Measurements from ENCODE around the gene NAV2.
"Not testable (repeated sequence)": the region's sequence is repeated elsewhere in the genome, so short reads cannot be mapped to it uniquely, and the experiment has no call there.

NAV2 gene

GRCh38 chr11:19924311-19924710 is 211.7 kb downstream of the NAV2 start:
- DNase-seq (ENCODE audit: low read depth), result no peak

GRCh38 chr11:19924716-19925115 is 212.1 kb downstream of the NAV2 start:
- DNase-seq (ENCODE audit: low read depth), result no peak

GRCh38 chr11:19927403-19927802 is 214.8 kb downstream of the NAV2 start:
- DNase-seq (ENCODE audit: low read depth), result not testable (repeated sequence)

GRCh38 chr11:19929147-19929546 is 216.5 kb downstream of the NAV2 start:
- no peak for DNase-seq (ENCODE audit: low read depth)

GRCh38 chr11:19929655-19930054 is 217.0 kb downstream of the NAV2 start:
- DNase-seq (ENCODE audit: low read depth), result no peak

GRCh38 chr11:19931141-19931770 is 218.6 kb downstream of the NAV2 start:
- DNase-seq (ENCODE audit: low read depth), result no peak

- no peak for DNase-seq (ENCODE audit: low read depth)
Observed at GRCh38 chr11:19931771-19932369, 219.2 kb downstream of the NAV2 start.

- DNase-seq (ENCODE audit: low read depth), result no peak
Observed at GRCh38 chr11:19933132-19933735, 220.6 kb downstream of the NAV2 start.

GRCh38 chr11:19933801-19934488 is 221.3 kb downstream of the NAV2 start:
- DNase-seq (ENCODE audit: low read depth), result no peak

GRCh38 chr11:19934828-19935259 is 222.2 kb downstream of the NAV2 start:
- no peak for DNase-seq (ENCODE audit: low read depth)

GRCh38 chr11:19935507-19935906 is 222.9 kb downstream of the NAV2 start:
- no peak for DNase-seq (ENCODE audit: low read depth)

- DNase-seq (ENCODE audit: low read depth), result no peak
Observed at GRCh38 chr11:19936461-19936860, 223.8 kb downstream of the NAV2 start.

GRCh38 chr11:19938169-19938856 is 225.7 kb downstream of the NAV2 start:
- DNase-seq (ENCODE audit: low read depth), result no peak

- DNase-seq (ENCODE audit: low read depth), result no peak
Observed at GRCh38 chr11:19938866-19939265, 226.2 kb downstream of the NAV2 start.

- DNase-seq (ENCODE audit: low read depth), result no peak
Observed at GRCh38 chr11:19939415-19939929, 226.8 kb downstream of the NAV2 start.

- no peak for DNase-seq (ENCODE audit: low read depth)
Observed at GRCh38 chr11:19940831-19941230, 228.2 kb downstream of the NAV2 start.

GRCh38 chr11:19946681-19947080 is 234.0 kb downstream of the NAV2 start:
- no peak for DNase-seq (ENCODE audit: low read depth)

- no peak for DNase-seq (ENCODE audit: low read depth)
Observed at GRCh38 chr11:19947537-19948114, 235.0 kb downstream of the NAV2 start.

GRCh38 chr11:19949606-19950005 is 237.0 kb downstream of the NAV2 start:
- no peak for DNase-seq (ENCODE audit: low read depth)

- DNase-seq (ENCODE audit: low read depth), result no peak
Observed at GRCh38 chr11:19951558-19952115, 239.0 kb downstream of the NAV2 start.

GRCh38 chr11:19952116-19952605 is 239.5 kb downstream of the NAV2 start:
- DNase-seq (ENCODE audit: low read depth), result no peak

Data from T follicular helper cell (primary cell).